NCI-H128 (cell line): ENCODE results near the gene MYLK4.

Experiments
- DNase-seq: peaks from one replicate; lab custom pipeline; 2025; ENCODE audit not compliant: unreplicated experiment; lab: John Stamatoyannopoulos, UW

The MYLK4 gene

GRCh38 chr6:2734488-2735166 is 16.1 kb downstream of the MYLK4 start:
- DNase-seq, result no peak

GRCh38 chr6:2733736-2734480 is 16.8 kb downstream of the MYLK4 start:
- no peak for DNase-seq

GRCh38 chr6:2733324-2733723 is 17.4 kb downstream of the MYLK4 start:
- DNase-seq, result no peak

GRCh38 chr6:2732503-2733089 is 18.1 kb downstream of the MYLK4 start:
- DNase-seq, result no peak

GRCh38 chr6:2731281-2731909 is 19.3 kb downstream of the MYLK4 start:
- DNase-seq, result no peak

- DNase-seq, result no peak
Measured at GRCh38 chr6:2730353-2731107, 20.2 kb downstream of the MYLK4 start.

GRCh38 chr6:2729921-2730320 is 20.8 kb downstream of the MYLK4 start:
- no peak for DNase-seq

- no peak for DNase-seq
Measured at GRCh38 chr6:2725999-2726567, 24.6 kb downstream of the MYLK4 start.

GRCh38 chr6:2725364-2725988 is 25.2 kb downstream of the MYLK4 start:
- DNase-seq, result no peak

- DNase-seq, result no peak
Measured at GRCh38 chr6:2721219-2721618, 29.5 kb downstream of the MYLK4 start.

GRCh38 chr6:2719093-2719455 is 31.6 kb downstream of the MYLK4 start:
- DNase-seq, result no peak

- no peak for DNase-seq
Measured at GRCh38 chr6:2718334-2719092, 32.2 kb downstream of the MYLK4 start.

- DNase-seq, result no peak
Measured at GRCh38 chr6:2716936-2717700, 33.6 kb downstream of the MYLK4 start.

- DNase-seq, result no peak
Measured at GRCh38 chr6:2715737-2716136, 35.0 kb downstream of the MYLK4 start.

GRCh38 chr6:2714111-2714895 is 36.4 kb downstream of the MYLK4 start:
- DNase-seq, result no peak

- DNase-seq, result no peak
Measured at GRCh38 chr6:2713473-2714110, 37.1 kb downstream of the MYLK4 start.

GRCh38 chr6:2712102-2712501 is 38.6 kb downstream of the MYLK4 start:
- no peak for DNase-seq

- no peak for DNase-seq
Measured at GRCh38 chr6:2710412-2710811, 40.3 kb downstream of the MYLK4 start.
